Thoracic aorta (tissue), 2 donors: ENCODE measurements around the gene C6orf118. TPM values are rescaled to one million over a fixed set of nuclear protein-coding genes. Genes with fewer than 3 reads are reported as not detected.

ENCODE experiments used
- ATAC-seq: fragments of 150-250 bp; one replicate; pipeline ENCODE4 v1.8.0; 2017; ENCODE audit warnings: low read depth; ENCODE audit not compliant: insufficient number of reproducible peaks, low FRiP score
- DNase-seq: peaks from one replicate; pipeline ENCODE4 v3.0.0-alpha.2; 2020; ENCODE audit warnings: low spot score
- H3K27ac ChIP-seq, 2 donors: fragments of 200-600 bp; sonication (generic); 1 replicate in 1 of 2; 2 replicates in 1 of 2; pipeline ENCODE4 v1.5.1; 2016; ENCODE audit warnings: mild to moderate bottlenecking in 2 of 2, moderate library complexity in 2 of 2
- H3K27me3 ChIP-seq: fragments of 200-600 bp; sonication (generic); replicated peaks from 2 replicates; pipeline ENCODE4 v1.6.0; 2016; ENCODE audit warnings: mild to moderate bottlenecking; ENCODE audit not compliant: insufficient read depth
- H3K36me3 ChIP-seq: fragments of 200-600 bp; sonication (generic); one replicate; pipeline ENCODE4 v1.5.1; 2016
- H3K4me1 ChIP-seq, 2 donors: fragments of 200-600 bp; sonication (generic); 1 replicate in 1 of 2; 2 replicates in 1 of 2; pipeline versions ENCODE4 v1.5.1 to v1.6.0; 2016; ENCODE audit warnings: low read depth in 2 of 2, mild to moderate bottlenecking in 1 of 2; ENCODE audit not compliant: control insufficient read depth in 1 of 2
- H3K4me3 ChIP-seq: fragments of 200-600 bp; sonication (generic); 2 replicates; pipeline ENCODE4 v1.5.1; 2016; ENCODE audit warnings: mild to moderate bottlenecking
- H3K9me3 ChIP-seq: fragments of 200-600 bp; sonication (generic); 2 replicates; pipeline ENCODE4 v1.5.1; 2016
- total RNA-seq, 2 donors: library from RNA; depleted of rRNA; stranded (reverse); fragments of >200 nt; gene quantifications; one replicate each; pipeline versions ENCODE4 v1.1.0 to v1.2.3, GENCODE V29; 2016
- TF ChIP-seq, protein P1 (sequence below): fragments of 200-600 bp; sonication (generic); IDR thresholded peaks from one replicate; pipeline ENCODE4 v1.5.1; 2019; ENCODE audit warnings: antibody characterized with exemption

The C6orf118 gene
- not detected for total RNA-seq

GRCh38 chr6:165308926-165309731 lies at the start of gene C6orf118:
Gene C6orf118, minus strand, starts transcription at chr6:165309605. Its CDS starts 19 bp downstream, at chr6:165309586.
- TF ChIP-seq, protein P1, sequence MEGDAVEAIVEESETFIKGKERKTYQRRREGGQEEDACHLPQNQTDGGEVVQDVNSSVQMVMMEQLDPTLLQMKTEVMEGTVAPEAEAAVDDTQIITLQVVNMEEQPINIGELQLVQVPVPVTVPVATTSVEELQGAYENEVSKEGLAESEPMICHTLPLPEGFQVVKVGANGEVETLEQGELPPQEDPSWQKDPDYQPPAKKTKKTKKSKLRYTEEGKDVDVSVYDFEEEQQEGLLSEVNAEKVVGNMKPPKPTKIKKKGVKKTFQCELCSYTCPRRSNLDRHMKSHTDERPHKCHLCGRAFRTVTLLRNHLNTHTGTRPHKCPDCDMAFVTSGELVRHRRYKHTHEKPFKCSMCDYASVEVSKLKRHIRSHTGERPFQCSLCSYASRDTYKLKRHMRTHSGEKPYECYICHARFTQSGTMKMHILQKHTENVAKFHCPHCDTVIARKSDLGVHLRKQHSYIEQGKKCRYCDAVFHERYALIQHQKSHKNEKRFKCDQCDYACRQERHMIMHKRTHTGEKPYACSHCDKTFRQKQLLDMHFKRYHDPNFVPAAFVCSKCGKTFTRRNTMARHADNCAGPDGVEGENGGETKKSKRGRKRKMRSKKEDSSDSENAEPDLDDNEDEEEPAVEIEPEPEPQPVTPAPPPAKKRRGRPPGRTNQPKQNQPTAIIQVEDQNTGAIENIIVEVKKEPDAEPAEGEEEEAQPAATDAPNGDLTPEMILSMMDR = no peak
- ATAC-seq (no peak), DNase-seq (no peak)
- peak within 1 kb of the TSS; percentile 66 for H3K4me3 ChIP-seq
- no peaks in the 10 kb centered on the region for H3K9me3 ChIP-seq
- H3K4me1 ChIP-seq = no peaks in the 10 kb centered on the region
- H3K27me3 ChIP-seq = no peaks in the 10 kb centered on the region
- no peak within 1 kb of the TSS for H3K27ac ChIP-seq
- no peaks in the 10 kb centered on the region for H3K36me3 ChIP-seq

- H3K27me3 ChIP-seq = no peaks in the 10 kb centered on the region
- no peaks in the 10 kb centered on the region for H3K36me3 ChIP-seq
- ATAC-seq (no peak), DNase-seq (no peak)
- TF ChIP-seq, protein P1 = no peak
- no peaks in the 10 kb centered on the region for H3K4me1 ChIP-seq
- H3K4me3 ChIP-seq = no peak overlapping the region
- no peak overlapping the region for H3K27ac ChIP-seq
- no peaks in the 10 kb centered on the region for H3K9me3 ChIP-seq
Measured at GRCh38 chr6:165345700-165346099, 36.3 kb upstream of the C6orf118 start.

DNA sequence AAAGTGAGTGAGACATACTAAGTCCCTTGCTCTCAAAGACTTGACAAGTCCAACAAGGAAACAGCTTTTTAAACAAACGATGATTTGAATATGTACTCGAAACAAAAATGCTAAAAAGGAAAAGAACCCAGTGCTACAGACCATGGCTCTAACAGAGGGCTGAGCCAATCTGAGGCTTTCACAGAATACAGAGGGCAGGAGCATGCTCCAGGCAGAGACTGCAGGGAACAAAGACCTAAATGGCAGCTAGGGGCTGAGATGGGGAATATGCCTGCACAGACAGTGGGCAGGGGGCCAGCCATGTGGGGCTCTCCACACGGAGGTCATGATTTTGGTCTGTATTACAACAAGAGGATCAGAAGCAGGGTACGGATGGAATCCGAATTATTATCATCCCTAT lies 31.1 kb upstream of the C6orf118 start:
- Histone ChIP-seq H3K9me3 (no peaks in the 10 kb centered on the region), H3K27me3 (no peaks in the 10 kb centered on the region), H3K4me3 (no peak overlapping the region), H3K27ac (no peak overlapping the region), H3K4me1 (no peaks in the 10 kb centered on the region), H3K36me3 (no peaks in the 10 kb centered on the region)
- ATAC-seq (no peak), DNase-seq (no peak)
- TF ChIP-seq, protein P1 = no peak

GRCh38 chr6:165325609-165326008 lies 16.2 kb upstream of the C6orf118 start:
- no peak for DNase-seq
- Histone ChIP-seq H3K27ac (no peak overlapping the region), H3K4me1 (no peaks in the 10 kb centered on the region), H3K4me3 (no peak overlapping the region), H3K9me3 (peaks cover 8% of the 10 kb centered on the region), H3K27me3 (no peaks in the 10 kb centered on the region), H3K36me3 (no peaks in the 10 kb centered on the region)
- TF ChIP-seq, protein P1 = no peak
- ATAC-seq = no peak

DNA sequence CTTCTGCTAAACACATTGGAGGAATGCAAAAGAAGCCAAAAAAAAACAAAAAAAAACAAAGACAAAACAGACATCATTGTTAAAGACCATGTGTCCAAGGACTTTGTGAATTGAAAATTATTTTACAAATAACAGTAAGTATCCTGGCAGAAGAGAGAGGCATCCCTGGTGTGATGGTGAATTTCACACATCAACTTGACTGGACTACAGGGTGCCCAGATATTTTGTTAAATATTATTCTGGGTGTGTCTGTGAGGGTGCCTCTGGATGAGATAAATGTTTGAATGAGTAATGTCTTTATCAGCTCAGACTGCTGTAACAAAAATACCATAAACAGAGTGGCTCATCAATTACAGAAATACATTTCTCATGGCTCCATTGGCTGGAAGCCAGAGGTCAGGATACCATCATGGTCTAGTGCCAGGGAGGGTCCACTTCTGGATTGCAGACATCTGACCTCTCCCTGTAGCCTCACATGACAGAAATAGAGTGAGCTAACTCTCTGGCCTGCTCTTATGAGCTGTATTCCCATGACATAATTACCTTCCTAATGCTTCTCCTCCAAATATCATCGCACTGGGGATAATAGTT lies 12.2 kb upstream of the C6orf118 start:
- TF ChIP-seq, protein P1 = no peak
- H3K36me3 ChIP-seq = no peaks in the 10 kb centered on the region
- peaks cover 8% of the 10 kb centered on the region for H3K9me3 ChIP-seq

More for the DNA sequence above, 12.2 kb upstream of the C6orf118 start:
- ATAC-seq (no peak), DNase-seq (no peak)
- Histone ChIP-seq H3K27ac (no peak overlapping the region), H3K4me1 (no peaks in the 10 kb centered on the region), H3K4me3 (no peak overlapping the region), H3K27me3 (no peaks in the 10 kb centered on the region)
